ENCODE measurements around the gene NT5DC3.

NT5DC3 gene

DNA sequence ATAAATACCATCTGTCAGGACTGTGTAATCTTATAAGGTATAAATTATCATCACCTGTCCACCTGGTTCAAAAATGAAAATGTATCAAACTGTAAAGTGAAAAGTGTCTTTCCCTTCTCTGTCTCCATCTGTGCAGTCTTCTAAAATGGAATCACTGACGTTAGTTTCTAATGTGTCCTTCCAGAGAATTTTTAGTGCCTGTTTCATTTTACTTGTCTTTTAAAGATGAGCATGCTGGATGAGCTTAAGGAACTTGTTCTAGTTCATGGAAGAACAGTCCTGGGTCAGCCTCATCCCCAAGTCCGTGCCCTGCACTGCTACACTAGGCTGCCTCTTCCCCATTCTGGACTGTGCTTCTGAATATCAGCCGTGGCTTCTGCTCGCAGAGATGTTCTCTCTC lies 5.4 kb upstream of the NT5DC3 start:
- CTCF ChIA-PET: no interaction called here
- TF ChIP-seq CTBP1 (IDR thresholded peaks at IDR 0.05; ENCODE audit: borderline replicate concordance): no peak
- TF ChIP-seq BHLHE40 (IDR thresholded peaks at IDR 0.05; ENCODE audit: borderline replicate concordance): no peak
- no peak for TF ChIP-seq L3MBTL2 (conservative IDR thresholded peaks at IDR 0.05)
- TF ChIP-seq, protein P1, sequence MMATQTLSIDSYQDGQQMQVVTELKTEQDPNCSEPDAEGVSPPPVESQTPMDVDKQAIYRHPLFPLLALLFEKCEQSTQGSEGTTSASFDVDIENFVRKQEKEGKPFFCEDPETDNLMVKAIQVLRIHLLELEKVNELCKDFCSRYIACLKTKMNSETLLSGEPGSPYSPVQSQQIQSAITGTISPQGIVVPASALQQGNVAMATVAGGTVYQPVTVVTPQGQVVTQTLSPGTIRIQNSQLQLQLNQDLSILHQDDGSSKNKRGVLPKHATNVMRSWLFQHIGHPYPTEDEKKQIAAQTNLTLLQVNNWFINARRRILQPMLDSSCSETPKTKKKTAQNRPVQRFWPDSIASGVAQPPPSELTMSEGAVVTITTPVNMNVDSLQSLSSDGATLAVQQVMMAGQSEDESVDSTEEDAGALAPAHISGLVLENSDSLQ (IDR thresholded peaks at IDR 0.05): no peak
- TF ChIP-seq NFRKB (IDR thresholded peaks at IDR 0.05): no peak
- TF ChIP-seq FOXK2 (IDR thresholded peaks at IDR 0.05): no peak
- no peak for TF ChIP-seq LEF1 (IDR thresholded peaks at IDR 0.05; ENCODE audit: borderline replicate concordance)
- no peak for TF ChIP-seq ELF4 (IDR thresholded peaks at IDR 0.05)
- no peak for TF ChIP-seq HDGF (IDR thresholded peaks at IDR 0.05; ENCODE audit: borderline replicate concordance)
- TF ChIP-seq ARNT (IDR thresholded peaks at IDR 0.05): no peak
- TF ChIP-seq FOXM1 (IDR thresholded peaks at IDR 0.05; ENCODE audit: borderline replicate concordance): no peak
- no peak for TF ChIP-seq TARDBP (IDR thresholded peaks at IDR 0.05)
- no peak for TF ChIP-seq SUZ12 (IDR thresholded peaks at IDR 0.05)
- TF ChIP-seq ZNF384 (IDR thresholded peaks at IDR 0.05): no peak
- TF ChIP-seq FOXA1 (IDR thresholded peaks at IDR 0.05): no peak
- POLR2A ChIA-PET: no interaction called here

DNA sequence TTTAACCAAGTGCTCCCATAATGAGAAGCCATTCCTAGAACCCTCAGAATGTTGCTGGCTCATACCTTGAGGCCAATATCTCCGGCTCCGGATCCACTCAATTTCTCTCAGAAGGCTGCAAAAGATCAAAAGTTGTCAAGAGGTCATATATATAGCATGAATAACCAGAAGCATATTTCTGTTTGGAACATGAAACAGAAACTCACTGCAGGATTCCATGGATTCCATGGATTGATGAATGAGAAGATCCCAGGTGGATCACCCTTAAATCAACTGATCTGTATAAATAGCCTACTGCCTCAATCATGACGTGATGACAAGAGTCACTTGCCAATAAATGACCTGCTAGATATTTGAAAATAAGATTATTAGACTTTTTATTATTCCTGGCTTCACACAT lies 3.3 kb upstream of the NT5DC3 start:
- ChIA-PET POLR2A (no interaction called here), CTCF (no interaction called here)
- TF ChIP-seq, protein P1 (IDR thresholded peaks at IDR 0.05): no peak
- TF ChIP-seq SUZ12 (IDR thresholded peaks at IDR 0.05) (no peak), L3MBTL2 (conservative IDR thresholded peaks at IDR 0.05) (no peak), BHLHE40 (IDR thresholded peaks at IDR 0.05; ENCODE audit: borderline replicate concordance) (no peak), ELF4 (IDR thresholded peaks at IDR 0.05) (no peak)
- DNase-seq (ENCODE audit: extremely low spot score): no peak

More for the DNA sequence above, 5.4 kb upstream of the NT5DC3 start:
- DNase-seq (ENCODE audit: extremely low spot score): no peak

DNA sequence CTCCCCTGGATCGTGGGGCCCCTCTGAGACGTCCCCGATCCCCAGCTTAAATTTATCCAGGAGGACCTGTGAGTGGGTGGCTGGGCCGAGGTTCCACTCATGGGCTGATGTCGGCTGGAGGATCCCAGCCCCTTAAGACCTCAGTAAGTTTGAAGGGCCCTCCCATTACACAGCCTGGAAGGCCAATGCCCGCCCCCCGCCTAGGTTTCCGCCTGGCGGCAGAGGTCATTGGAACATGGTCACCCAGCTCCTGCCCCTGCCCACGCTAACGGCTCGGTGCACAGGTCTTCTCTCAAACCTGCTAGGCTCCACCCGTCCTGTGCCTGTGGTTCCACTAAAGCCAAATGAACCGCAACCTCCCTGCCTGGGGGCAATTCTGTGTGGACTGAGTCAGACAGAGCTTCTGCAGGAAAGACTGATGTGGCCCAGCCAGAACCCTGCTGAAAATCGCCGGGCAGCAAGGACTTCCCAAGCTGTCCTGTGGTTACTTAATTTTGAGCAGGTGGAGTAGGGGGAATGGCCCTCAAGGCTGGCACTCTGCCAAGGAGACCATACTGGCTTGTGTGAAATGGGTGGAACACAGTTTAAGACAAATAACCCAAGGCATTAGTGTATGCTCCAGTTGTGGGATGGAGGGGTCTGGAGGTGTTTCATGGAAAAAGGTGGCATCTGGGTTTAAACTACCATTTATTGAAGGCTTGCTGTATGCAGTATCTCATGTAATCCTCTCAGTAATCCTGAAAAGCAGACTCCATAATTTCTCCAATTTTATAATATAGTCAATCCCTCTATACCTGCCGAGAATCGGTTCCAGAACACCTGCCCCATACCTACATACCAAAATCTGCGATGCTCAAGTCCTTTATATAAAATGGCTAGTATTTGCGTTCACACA lies 903 bp upstream of the NT5DC3 start:
- TF ChIP-seq HDGF (IDR thresholded peaks at IDR 0.05; ENCODE audit: borderline replicate concordance) (no peak), BHLHE40 (IDR thresholded peaks at IDR 0.05; ENCODE audit: borderline replicate concordance) (no peak), L3MBTL2 (conservative IDR thresholded peaks at IDR 0.05) (no peak)
- POLR2A ChIA-PET: interaction anchor here (0.7 to 1.1 kb wide), 3 partner anchors 10 to 29 kb away, joined by 3 to 4 read pairs (median 4); no protein-coding TSS in a partner anchor
- CTCF ChIA-PET: interaction anchor here (0.6 to 0.7 kb wide), 3 partner anchors 65 to 209 kb away, joined by 3 to 5 read pairs (median 3); no protein-coding TSS in a partner anchor
- DNase-seq (ENCODE audit: extremely low spot score): peak; percentile 30

DNA sequence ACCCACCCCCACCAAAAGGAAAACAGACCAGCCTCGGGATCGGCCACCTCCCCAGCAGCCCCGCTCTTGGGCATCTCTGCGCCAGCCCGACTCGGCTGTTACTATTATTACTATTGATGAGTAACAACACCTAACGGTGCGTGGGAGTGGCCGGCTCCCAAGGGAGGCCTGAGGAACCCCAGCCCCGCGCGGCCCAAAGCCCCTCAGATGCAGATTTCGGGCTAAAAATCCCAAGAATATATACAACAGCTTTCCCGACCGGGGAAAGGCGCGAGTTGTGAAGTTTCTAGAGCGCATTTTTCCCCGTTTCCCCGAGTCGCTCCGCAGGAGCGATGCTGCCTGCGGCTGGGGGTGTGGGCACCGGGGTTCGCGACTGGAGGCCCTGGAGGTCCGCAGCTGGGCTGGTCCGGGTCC lies 565 bp downstream of the NT5DC3 start:
- TF ChIP-seq NFRKB (IDR thresholded peaks at IDR 0.05) (no peak), TARDBP (IDR thresholded peaks at IDR 0.05) (no peak), SP1 (IDR thresholded peaks at IDR 0.05) (no peak), ELF4 (IDR thresholded peaks at IDR 0.05) (no peak), ZNF384 (IDR thresholded peaks at IDR 0.05) (no peak), LEF1 (IDR thresholded peaks at IDR 0.05; ENCODE audit: borderline replicate concordance) (no peak)
- no peak for DNase-seq (ENCODE audit: extremely low spot score)
- ChIA-PET POLR2A (interaction anchor here (0.9 to 1.3 kb wide), 2 partner anchors 13 to 31 kb away, joined by 3 read pairs; no protein-coding TSS in a partner anchor), CTCF (no interaction called here)

DNA sequence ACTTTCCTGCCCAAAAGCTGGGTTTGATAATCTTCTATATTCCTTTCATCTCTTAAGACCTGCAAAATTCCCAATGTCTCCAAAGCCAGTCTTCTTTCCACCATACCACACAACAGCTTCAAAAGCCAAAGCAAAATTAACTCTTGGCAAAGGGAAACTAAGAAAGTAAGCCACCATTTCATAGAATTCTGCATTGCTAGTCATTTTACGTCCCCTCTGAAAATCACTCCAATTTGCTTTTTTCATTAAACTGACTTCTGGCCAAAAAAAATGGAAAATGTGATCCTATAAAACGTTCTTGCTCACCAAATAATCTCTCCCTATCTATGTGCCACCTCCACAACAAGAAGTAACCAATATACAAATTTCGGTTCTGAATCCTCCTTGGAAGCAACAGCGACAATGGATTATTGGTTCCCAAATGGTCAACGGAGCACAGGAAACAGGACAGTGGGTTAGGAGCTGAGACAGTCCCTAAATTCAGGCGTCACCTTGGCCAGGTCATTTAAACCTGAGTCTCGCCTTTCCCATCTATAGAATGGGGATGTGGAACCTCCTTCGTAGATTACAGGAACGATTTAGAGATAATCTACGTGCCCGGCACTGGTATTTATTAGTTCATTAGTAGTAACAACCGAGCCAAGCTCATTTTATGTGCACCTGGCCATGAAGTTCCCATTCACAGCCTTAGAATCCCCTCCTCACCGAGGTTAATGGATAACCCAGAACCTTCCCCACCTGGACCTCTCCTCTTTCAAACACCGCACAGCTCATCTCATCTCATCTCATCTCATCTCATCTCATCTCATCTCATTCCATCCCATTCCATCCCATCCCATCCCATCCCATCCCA lies 1.2 kb downstream of the NT5DC3 start:
- no peak for DNase-seq (ENCODE audit: extremely low spot score)
- POLR2A ChIA-PET: interaction anchor here (1.3 kb wide), 1 partner anchor 12 kb away, joined by 3 read pairs; no protein-coding TSS in a partner anchor
- CTCF ChIA-PET: interaction anchor here (0.7 kb wide), 1 partner anchor 31 kb away, joined by 3 read pairs; no protein-coding TSS in a partner anchor
- no peak for TF ChIP-seq TARDBP (IDR thresholded peaks at IDR 0.05)
- TF ChIP-seq ZNF384 (IDR thresholded peaks at IDR 0.05): no peak
- no peak for TF ChIP-seq HDGF (IDR thresholded peaks at IDR 0.05; ENCODE audit: borderline replicate concordance)
- no peak for TF ChIP-seq FOXM1 (IDR thresholded peaks at IDR 0.05; ENCODE audit: borderline replicate concordance)
- TF ChIP-seq ARNT (IDR thresholded peaks at IDR 0.05): no peak
- TF ChIP-seq BHLHE40 (IDR thresholded peaks at IDR 0.05; ENCODE audit: borderline replicate concordance): no peak
- TF ChIP-seq, protein P1 (IDR thresholded peaks at IDR 0.05): no peak
- no peak for TF ChIP-seq SUZ12 (IDR thresholded peaks at IDR 0.05)
- TF ChIP-seq NFRKB (IDR thresholded peaks at IDR 0.05): no peak
- no peak for TF ChIP-seq LEF1 (IDR thresholded peaks at IDR 0.05; ENCODE audit: borderline replicate concordance)
- TF ChIP-seq CTBP1 (IDR thresholded peaks at IDR 0.05; ENCODE audit: borderline replicate concordance): no peak
- TF ChIP-seq SP1 (IDR thresholded peaks at IDR 0.05): no peak
- no peak for TF ChIP-seq L3MBTL2 (conservative IDR thresholded peaks at IDR 0.05)
- no peak for TF ChIP-seq ELF4 (IDR thresholded peaks at IDR 0.05)
- no peak for TF ChIP-seq FOXK2 (IDR thresholded peaks at IDR 0.05)
- TF ChIP-seq FOXA1 (IDR thresholded peaks at IDR 0.05): no peak

Data from HEK293T (cell line).